LHCN-M2 (cell line): Measurements from ENCODE around the gene OSBPL5. TPM values are rescaled to one million over a fixed set of nuclear protein-coding genes. Genes with fewer than 3 reads are reported as not detected.

Experiments
- DNase-seq: peaks from one replicate; pipeline ENCODE4 v3.0.0-alpha.2; 2012; ENCODE audit warnings: low read depth
- total RNA-seq: library from RNA; depleted of rRNA; stranded (reverse); fragments of >200 nt; gene quantifications from 2 replicates; pipeline ENCODE4 v1.2.3, GENCODE V29; 2014

Gene OSBPL5
- total RNA-seq, 1 experiment from 2014 or later, result 25.0 TPM

DNA sequence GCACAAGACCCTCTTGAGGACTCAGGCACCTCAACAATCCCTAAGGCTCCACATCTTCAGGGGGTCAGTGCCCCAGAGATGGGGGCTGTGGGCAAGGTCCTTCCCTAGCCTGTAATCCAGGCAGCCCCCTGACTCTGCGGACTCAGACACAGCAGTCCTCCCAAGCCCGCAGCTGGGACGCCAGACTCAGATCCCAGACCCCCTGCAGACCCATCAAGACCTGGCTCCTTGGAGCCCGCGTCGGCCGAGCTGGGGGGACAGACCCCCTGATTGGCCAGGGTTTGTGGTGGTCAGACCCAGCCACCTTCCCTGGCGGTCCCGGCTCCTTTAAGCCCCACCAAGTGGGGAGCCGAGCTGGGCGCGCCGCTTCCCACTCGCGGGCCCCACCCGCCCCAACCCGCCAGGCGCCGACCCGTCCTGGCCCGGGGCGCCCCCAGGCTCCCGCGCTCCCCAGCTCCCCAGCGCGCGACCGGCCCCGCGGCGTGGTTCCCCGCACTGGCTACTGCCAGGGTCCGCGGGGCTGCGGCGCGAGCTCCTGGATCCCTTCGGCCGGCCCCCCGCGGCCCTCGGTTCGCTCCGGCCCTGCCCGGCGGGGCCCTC, 458 bp downstream of the OSBPL5 start:
- no peak for DNase-seq

DNA sequence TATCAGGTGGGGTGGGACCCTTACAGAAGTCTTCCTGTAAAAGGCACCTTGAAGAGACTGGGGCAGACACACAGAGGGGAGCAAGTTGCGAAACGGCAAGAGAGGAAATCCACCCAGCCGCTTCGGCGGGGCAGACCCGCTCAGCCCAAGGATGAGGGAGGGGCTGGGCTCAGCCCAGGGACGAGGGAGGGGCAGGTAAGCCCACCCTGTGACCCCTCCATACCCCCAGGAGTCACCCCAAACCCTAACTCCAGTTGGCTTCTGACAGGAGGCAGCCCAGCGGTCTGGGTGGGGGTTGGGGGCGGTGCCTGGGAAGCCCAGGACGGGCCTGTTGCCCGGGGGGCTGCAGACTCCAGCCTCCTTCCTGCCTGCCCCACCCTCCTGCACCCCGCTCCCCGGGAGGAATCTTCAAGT, 965 bp downstream of the OSBPL5 start:
- DNase-seq, result no peak

DNA sequence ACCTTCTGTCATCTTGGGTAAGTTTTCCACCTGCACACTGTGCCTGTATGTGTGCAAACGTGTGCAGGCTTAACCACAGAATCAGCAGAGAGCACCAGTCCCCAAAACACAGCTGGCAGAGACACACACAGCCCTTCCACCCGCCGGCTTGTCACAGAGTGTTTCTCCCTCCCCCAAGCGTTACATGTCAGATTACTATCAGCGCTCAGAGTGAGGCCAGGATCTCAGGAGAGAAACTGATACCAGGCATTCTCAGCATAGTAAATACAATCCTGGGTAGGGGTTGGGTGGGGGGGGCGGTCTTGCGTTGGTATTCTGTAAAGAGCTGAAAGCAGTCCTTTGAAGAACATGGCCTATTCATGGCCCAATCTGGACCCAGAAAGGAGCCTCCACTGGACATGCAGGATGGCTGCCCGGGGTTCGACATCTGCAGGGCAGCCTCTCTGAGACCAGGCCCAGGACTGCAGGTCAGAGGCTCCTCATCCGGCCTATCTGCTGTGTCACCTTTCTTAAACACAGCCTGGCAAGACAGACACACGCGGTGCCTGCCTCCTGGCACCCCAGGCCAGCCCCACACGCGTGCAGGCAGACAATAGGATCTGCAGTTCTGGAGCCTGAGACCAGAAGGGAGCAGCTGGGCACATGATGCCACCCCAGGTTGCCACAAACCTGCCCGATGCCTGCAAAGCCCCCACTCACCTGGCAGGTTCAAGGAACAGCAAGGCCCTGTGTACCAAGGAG, 1.7 kb downstream of the OSBPL5 start:
- DNase-seq, result no peak

DNA sequence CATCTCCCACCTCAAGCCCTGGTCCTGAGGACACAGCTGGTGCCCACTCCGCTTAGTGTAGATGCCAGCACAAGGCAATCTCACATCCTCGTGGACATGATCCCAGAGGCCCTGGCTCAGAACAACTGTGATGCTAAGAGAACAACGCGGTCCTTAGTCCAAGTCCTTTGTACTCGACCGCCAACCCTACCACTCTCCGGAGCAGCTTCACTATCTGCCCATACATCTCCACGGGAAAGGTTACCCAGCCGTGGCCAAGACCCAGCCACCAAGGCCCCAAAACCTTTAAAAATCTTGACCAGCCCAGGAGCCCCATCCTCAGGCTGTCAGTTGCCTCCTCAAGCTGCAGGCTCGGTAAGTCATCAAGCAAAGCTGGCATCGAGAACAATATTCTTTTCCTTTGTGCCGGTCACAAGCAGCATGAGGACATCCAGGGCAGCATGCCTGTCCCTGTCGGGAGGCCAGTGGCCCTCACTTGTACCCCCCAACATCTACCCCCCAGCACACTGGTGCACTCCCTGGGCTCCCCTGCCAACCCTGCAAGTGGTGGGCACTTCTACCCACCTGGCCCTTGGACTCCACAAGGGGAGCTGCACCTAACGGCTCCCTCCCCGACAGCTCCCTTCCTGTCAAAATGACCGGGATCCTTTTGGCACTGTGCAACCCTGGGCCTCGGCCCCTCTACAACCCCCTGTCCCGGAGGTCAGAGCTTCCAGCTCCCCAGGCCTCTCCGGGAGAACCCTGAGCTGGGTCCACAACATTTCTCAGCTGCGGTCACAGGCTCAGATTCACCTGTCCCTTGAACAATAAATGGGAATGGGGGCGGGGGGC, 2.5 kb downstream of the OSBPL5 start:
- DNase-seq, result no peak

DNA sequence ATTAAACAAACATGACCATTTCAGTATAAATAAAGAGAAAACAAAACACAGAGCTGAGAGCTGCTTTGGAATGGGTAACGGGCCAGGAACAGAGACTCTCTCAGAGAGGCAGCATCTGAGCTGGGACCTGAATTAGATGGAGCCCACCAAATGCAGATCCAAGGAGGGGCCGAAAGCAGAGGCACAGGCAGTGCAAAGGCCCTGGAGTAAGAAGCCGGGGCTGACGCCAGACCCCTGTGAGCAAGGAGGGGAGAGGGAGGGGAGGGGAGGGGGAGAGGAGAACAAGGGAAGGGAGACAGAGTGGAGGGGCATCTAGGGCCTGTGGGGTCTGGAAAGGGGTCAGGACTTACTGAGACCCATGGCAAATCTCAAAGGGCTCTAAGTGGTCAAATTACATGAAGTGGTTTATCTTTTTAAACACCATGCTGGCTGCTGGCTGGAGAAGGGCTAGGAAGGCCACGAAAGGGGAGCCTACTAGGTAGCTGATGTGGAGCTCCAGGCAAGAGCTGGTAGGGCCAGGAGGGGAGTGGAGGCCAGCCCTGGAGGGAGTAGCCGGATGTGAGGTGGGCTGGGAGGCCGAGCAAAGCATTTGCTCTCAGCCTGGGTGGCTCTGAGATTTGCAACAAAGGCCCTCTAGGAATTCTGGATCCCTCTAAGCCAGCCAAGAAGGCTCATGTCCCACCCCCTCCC, 3.2 kb downstream of the OSBPL5 start:
- no peak for DNase-seq

DNA sequence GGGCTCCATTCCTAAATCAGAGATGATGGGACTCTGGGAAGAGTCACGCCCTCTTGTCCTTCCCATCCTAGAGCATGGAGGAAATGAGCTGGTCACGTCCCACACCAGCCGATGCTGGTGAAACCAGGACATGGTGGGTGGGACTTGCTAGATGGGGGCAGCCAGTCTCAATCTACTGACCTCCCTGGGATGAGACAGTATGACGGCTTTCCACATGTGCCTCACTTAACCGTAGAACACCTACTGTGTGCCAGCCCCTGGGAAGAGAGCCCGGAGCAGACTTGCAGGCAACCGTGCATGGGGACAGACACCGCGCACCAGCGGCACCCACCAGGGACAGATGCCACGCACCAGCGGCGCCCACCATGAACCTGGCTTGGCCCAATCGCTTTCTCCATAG, 3.8 kb downstream of the OSBPL5 start:
- DNase-seq, result no peak

DNA sequence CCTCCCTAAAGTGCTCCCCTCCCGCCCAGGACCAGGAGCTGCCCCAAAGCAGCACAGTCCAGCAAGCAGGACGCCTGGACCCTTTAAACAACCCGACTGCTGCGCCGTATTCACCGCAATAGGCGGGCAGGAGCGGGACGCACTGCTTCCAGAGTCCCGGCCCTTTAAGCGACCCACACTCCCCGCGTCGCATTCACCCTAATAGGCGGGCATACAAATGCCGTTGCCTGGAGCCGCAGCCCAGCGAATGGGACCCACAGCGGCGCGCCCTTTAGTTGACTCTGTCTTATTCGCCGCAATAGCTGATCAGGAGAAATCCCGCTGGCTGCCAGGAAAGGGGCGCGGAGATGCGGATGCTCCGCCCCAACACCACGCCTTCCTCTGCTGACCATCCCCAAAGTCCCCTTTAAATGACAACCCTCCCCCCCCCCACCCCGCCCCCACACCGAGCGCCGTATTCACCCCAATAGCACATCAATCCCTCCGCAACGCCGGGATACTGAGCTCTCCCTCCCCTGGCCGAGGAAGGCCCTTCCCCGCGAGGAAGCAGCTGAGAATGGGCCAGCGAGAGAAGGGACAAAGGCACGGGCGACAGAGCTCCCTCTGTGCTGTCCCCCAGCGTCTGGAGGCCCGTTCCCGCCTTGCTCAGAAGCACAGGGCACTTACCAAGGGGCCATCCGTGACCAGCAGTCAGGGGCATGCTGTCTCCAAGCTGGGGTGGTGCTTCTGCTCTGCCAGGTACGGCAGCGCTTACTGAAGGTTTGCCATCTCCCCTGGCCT, 4.7 kb downstream of the OSBPL5 start:
- peak; percentile 91 for DNase-seq

DNA sequence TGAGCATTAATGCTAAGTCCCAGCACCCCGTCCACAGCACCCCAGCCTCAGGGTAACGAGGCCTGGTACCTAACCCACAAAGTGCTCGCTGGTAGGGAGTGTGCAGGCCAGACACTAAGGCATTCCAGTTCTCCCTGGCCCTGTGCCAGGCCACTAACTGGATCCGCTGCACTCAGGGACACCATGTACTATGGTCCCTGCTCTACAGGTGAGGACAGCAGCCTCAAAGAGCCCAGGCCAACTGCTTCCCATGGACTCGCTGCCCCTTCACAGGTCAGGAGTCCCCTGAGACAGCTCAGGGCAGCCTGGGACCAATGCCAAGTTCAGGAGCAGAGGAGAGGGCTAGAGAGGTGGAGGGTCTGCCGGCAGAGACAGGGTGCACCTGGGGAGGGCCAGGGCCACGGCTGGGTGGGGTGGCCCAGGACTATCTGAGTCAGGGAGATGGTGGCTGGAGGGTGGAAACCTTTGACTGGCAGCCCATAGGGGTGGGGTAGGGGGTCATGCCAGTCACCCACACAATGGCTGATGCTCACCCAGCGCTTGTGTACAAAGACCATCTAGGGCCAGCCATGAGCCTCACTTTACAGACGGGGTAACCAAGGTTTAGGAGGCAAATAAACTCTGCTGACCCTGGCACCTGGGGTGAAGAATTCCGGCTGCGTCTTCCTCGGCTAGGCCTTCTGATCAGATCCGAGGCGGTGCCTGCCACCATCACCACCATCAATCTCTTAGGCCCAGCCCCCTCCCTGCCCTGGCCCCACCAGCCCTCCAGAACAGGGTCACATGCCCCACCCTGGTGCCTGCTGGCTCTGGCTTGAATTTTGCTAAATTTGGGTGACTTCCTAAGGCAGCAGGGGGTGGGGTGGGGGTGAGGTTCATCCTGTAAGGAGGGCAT, 5.6 kb downstream of the OSBPL5 start:
- no peak for DNase-seq

DNA sequence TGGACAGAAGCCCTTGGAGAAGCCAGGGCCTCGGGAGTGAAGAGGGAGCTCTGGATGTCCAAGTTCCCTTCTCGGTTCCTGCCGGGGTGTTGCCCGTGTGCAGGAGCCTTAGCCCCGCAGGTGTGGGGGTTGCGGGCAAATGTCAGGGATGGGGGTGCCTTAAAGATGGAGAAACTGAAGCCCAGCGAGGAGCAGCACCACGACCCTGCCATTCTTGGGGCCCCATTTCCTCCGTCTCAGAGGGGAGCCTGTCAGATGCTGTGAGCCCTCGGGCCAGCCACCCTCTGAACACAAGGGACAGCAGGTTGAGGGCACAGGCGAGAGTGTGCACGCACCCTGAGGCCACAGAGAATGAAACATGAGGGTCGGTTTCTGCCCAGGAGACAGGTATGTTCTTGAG, 6.3 kb downstream of the OSBPL5 start:
- DNase-seq, result no peak

DNA sequence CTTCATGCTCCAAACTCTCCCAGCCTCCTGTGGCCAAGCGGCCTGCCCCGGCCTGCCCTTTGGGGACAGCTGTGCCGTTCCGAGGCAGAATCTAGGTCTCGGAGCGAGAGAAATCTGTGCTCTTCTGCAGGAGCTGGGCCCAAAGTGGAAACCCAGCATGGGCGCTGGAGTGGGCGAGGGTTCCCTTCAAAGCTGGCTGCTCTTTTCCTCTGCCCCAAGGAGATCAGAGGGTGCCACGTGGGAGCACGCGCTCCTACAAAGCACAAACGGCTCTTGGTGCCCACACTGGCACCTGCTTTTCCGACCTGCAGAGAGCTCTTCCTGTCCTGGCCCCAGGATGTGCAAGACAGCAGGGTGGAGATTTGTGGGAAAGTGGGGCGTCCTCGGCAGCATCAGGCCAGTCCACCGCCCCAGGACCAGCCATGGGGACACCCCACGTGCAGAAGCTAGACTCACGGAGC, 6.9 kb downstream of the OSBPL5 start:
- no peak for DNase-seq

DNA sequence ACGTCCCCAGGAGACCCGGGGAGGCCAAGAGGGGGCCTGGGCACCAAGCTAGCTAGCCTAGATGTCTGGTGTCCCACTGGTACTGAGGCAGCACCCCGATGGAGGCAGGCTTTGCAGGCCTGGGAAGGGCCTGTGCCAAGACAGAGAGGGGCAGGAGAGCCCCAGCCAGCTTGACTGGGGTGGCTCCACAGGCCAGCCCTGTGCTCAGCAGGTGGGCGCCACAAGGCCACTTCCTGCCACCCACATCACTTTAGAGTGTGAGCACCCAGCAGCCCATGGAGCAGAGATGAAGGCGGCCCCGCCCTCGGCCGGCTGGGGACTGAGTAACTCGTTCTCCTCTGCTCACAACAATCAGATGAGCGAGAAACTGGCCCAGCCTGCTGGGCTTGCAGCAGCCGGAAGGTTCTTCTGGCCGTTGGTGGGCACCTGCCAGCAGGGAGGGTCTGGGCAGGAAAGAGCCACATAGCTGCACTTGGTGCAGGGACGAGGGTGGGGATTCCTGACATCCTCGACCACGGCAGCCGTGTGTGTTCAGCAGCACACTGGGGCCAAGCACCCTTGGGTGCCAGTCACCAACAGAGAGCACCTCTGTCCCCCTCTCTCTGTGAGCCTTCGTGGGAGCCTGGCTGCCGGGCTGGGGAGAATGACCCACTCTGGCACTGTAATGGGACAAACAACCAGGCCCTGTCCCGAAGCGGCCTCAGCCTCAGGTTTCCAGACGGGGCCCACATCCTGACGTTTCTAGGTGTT, 7.6 kb downstream of the OSBPL5 start:
- no peak for DNase-seq

DNA sequence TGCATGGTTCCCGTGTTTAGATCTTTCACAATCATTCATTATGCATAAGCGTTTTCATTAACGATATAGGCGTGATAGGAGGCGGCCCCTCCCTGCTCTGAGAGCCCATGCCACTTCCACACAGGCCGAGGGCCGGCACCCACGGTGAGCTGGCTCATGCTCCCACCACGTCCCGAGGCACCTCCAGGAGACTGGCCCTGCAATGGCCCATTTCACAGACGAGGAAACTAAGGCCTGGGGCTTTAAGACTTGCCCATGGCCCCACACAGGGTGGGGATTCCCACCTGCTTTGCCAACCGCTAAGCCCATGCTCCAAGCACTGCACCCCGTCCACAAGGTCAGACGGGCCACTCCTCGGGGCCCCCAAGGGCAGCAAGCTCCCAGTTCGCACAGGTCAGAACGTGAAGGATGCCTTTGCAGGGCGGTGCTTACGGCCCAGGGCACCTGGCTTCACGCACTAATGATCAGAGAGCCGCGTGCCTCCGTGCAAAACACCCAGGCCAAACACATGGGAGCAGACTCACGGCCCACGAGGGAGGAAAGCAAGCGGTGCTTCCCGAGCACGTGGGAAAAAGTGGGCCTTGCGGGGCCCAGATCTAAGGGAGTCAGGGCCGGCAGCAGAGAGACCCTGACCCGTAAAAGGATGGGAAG, 8.3 kb downstream of the OSBPL5 start:
- DNase-seq, result no peak

DNA sequence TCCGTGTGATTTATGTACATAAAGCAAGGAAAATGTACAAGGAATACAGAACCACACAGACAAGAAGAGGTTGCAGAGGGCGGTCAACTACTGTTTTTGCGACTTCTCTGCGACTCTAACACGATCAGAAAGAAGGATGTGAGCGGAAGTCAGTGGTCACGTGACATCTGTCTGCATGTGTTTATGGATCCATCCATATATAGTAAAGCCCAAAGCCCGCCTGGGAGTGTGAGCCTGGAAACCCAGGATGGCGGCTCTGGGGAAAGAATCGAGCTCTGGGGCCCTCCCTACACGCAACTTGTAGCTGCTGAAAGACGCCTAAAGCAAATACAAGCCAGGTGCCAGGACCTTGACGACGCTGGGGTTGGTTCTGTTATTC, 8.8 kb downstream of the OSBPL5 start:
- DNase-seq, result no peak

DNA sequence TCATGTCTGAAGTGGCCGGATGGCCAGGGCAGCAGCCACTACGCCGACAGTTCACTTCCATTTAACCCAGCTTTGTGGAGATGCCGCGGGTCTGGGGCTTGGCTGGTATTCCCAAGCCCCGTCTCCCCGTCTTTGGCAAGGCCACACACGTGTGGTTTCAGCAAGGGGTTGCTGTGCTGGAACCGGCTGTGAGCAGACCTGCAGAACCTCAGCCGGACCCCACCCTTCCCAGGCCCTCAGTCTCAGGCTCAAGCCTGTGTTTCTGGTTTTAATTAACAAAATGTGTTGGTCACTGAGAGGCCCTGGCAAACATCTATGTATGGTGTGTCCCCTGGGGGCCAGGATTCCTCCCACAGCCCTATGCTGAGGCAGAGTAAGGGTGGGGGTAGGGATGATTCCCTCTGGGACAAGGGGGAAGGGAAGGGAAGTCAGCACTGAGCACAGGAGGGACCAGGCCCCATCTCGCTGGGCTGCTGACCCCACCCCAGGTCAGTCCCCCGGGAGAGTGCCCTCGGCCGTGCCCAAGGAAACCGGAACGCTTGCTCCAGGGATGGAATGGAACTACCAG, 9.3 kb downstream of the OSBPL5 start:
- DNase-seq, result no peak

DNA sequence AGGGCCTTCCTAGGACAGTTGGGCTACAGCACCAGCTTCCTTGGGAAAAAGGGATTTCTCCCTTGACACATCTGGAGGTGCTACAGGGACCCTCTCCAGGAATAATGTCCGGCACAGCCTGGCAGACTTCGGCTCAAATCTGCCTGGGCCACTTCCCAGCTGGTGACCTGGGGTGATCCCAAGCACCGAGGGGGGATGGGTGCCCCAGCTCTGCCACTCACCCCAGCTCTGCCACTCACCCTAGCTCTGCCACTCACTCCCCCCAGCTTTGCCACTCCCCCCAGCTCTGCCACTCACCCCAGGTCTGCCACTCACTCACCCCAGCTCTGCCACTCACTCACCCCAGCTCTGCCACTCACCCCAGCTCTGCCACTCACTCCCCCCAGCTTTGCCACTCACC, 9.9 kb downstream of the OSBPL5 start:
- DNase-seq, result no peak

DNA sequence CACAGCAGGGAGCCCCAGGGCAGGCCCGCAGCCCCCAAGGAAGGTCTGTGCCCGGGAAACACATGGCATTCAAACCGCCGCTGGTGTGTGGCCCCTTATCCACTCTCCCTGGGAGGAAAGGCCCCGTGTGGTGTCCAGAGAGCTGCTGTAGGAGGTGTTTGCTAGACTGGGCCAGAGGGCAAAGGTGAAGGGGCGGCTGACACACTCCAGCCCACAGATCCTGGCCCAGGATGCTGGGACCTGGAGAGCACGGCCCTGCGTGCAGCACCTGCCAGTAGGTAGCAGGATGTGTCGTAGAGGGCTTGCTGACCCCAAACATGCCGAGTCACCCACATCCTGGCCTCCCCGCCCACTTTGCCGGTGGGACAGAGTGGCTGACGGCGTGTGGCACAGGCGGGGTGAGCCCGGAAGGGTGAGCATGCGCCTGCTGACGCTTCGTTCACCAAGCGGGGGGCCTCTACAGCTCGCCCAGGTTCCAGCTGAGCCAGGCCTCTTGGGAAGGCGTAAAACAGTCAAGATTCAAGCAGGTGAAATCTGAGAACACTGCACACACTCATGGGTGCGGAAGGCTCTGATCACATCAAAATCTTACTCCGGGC, 11.0 kb downstream of the OSBPL5 start:
- no peak for DNase-seq

DNA sequence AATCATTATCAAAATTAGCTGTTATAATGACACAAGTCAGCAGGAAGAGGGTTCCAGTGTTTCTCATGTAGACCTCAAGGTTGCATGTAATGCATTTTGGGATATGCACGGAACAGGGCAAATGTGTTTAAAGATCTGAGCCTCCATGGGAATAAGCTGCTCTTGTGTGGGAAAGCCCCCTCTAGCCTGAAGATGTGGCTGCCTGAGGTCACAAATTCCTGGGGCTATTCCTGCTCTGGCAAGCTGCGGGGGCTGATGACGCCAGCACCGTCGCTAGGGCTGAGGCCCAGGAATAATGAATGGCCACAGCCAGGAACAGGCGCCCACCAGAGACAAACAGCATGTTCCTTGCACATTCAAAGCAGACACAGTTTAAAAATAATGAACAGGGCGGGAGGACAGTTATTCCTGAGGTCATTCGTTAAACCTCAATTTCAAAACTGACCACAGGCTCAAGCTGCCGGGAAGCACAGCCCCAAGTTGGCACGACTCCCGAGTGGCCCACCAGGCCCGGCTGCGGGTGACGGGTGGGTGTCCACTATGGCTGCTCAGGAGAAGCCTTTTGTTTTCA, 11.7 kb downstream of the OSBPL5 start:
- DNase-seq, result peak; percentile 74
